ENCODE results near the gene POMGNT1.

The POMGNT1 gene

DNA sequence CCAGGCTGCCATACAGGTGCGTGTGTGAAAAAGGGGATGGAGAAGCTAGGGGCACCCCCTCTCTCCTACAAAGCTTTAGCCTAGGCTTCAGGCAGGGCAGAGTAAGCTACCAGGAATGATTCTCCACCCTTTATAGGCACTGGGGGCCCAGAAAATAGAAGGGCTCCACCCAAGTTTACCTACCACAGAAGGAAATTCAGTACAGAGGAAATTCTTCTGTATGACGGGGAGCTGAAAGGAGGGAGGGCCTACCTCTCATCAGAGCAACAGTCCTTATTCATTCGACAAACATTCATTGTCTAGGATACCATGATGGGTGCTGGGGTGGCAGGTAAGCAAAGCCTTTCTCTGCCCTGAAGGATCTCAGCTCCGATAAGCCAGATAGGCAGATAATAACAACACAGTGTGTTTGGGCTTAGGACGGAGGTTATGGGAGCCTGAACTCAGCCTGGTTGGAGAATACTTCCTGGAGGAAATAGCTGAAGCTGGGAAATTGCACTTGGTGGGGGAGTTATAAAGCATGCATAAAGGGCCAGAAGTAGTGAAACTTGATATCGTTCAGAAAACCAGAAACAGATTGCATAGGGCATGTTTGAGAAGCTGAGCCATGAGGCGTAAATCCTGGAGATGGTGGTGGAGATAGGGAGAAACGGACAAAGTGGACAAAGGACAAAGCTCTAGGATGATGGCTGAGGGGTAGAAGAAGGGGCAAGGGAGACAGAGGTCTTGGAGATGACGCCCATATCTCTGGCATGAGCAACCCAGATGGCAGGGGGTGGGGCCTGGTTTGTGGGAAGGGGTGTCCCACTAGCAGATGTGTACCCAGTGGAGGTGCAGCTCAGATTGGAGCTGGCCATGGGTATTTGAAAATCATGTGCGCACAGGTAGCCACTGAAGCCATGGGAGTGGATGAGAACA, 16.6 kb downstream of the POMGNT1 start:
- no peak for DNase-seq

DNA sequence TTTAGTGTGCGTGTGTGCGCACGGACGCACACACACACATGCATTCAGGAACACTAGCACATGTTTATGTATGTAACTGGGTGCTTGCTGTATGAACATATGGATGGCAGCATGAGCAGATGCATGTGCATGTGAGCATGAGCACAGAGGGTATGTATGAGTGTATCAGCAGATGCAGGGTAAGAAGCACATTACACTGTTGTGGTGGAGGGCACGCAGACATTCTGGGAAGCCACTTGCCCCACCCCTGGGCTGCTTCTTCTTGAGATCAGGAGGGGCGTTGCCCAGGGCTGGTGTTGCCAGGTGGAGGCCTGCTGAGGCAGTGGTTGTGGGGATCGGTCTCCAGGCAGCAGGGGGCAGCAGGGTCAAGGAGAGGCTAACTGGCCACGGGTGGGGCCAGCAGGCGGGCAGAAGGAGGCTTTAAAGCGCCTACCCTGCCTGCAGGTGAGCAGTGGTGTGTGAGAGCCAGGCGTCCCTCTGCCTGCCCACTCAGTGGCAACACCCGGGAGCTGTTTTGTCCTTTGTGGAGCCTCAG, 18.1 kb downstream of the POMGNT1 start:
- DNase-seq, result no peak

DNA sequence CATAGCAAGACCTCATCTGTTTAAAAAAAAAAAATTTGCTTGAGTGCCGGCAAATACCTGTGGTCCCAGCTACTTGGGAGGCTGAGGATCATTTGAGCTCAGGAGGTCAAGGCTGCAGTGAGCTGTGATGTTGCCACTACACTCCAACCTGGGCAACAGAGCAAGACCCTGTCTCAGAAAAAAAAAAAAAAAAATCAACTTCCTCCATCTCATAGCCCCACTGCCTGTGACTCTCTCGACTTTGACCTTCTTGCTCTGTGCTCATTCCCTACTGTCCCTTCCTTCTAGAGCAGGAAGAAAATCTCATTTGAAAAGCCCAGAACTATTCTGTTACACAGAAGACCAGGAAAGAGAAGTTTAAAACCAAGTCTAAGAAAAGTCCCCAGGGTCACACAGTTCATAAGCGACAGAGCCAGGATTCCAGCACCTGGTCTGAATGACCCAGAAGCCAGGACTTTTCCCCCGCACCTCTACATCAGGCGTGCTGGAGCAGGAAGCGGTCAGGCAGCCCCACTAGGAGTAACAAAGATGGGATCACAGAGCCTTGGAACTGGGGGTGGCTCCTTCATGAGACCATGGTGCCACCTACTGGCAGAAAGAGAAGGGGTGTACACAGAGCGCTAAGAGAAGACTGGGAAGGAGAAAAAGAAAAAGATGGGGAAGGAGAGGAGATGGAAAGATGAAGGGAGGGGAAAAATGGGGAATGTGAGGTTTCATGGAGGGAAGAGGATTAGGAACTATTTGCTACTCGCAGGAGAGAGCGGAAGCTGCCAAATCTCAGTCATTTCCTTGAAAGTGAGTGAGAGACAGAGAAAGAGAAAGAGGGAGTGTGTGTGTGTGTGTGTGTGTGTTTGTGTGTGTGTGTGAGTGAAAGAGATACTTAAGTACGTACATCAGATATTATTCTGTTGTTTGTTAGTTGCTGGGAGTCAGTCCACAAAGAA, 18.8 kb downstream of the POMGNT1 start:
- peak; percentile 40 for DNase-seq

- no peak for DNase-seq
Observed at GRCh38 chr1:46176211-46176865, 21.9 kb downstream of the POMGNT1 start, which contains the start of gene P3R3URF. Gene P3R3URF, minus strand, starts transcription at chr1:46176488. Its CDS starts 17 bp downstream, at chr1:46176471.

DNA sequence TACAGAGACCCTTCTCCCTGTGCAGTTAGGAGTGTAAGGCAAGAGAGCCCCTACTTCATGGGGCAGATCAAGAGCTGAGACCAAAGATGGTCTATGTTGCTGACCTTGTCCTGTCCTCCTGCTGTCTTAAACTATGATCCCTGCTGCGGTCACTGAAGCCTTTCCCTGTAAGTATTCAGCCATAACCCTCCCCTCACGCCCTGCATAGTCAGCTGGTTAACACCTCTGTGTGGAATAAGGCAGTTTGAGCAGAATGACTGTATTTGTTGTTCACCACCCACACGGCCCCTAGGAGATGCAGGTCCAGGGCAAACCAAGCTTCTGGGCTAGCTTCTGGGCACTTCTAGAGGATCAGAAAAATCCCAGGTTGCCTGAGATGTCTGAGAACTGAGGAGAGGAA, 23.0 kb downstream of the POMGNT1 start:
- no peak for DNase-seq

- no peak for DNase-seq
Observed at GRCh38 chr1:46174448-46175231, 23.6 kb downstream of the POMGNT1 start, which contains the start of gene TSPAN1. Gene TSPAN1, plus strand, starts transcription at chr1:46175087. Its CDS starts 6,021 bp downstream, at chr1:46181108.

GRCh38 chr1:46173361-46173856, 24.8 kb downstream of the POMGNT1 start:
- no peak for DNase-seq

DNA sequence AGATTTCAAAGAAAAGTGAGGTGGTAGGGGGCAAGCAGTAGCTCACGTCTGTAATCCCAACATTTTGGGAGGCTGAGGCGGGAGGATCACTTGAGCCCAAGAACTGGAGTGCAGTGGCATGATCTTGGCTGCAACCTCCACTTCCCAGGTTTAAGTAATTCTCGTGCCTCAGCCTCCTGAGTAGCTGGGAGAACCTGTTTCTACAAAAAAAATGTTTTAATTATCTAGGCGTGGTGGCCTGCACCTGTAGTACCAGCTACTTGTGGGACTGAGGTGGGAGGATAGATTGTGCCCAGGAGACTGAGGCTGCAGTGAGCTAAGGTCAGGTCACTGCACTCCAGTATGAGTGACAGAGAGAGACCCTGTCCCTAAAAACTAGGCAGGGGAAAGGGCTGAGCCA, 25.9 kb downstream of the POMGNT1 start:
- no peak for DNase-seq

DNA sequence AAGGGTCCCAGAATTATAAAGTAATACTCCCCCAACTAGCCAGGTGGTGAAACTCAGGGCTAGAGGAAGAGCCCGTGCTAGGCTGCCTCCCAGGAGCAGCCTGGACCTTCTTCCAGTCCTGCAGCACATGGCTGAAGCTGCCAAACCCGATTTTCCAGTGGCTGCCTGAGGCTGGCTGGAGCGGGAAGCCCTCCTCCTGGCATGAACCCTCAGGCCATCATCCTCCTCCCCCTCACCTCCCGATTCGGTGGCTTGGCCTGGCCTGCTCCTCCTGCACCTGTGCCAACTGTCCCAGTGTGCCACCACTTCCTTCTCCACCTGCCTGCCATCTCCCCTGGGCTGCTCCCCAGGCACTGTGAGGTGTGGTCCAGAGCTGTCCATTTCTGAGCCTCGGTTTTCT, 26.4 kb downstream of the POMGNT1 start:
- no peak for DNase-seq

GRCh38 chr1:46171351-46171750, 26.9 kb downstream of the POMGNT1 start:
- DNase-seq, result no peak

DNA sequence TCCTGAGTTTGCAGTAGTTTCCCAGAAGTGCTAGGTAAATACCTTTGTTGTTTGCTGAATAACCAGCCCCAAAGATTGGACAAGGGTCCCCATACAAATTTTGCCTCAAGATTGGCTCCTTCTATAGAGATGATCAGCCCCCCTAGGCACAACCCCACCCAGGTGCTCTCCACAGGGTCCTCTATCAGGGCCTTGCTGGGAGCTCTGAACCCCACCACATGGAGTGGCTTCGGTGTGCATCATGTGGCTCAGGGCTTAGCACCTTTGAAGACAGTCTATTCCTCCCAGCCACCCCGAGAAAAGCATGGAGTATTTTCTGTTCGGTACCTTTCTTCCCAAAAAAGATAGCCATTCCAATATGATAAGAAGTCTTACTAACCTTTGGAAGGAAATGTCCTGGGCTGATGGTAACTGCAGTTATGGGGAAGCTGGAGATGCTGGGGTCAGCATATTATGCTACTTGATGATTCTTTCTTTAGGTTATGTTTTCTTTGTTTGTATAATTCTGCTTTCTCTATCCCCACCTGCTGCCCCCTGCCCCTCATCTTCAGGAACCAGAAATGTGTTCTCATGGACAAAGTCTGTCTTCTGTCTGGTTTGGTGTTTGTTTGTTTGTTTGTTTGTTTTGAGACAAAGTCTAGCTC, 28.3 kb downstream of the POMGNT1 start:
- DNase-seq, result no peak

DNA sequence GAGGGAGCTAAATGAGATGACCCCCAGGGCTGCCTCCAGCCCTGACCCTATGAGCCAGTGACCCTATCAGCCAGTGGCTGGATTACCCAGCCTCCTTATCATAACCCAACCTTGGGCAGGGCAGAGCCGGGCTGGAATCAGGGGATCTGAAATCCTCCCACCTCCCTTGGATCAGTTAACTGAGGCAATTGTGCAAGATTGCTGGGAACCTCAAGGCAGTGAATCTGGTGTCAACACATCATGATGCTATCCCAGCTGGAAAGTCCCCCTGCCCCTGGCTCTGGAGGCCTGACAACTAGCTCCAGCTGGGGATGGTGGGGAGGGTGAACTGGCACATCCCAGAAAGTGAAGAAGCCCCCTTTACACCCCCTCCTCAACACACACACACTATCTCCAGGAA, 29.8 kb downstream of the POMGNT1 start:
- DNase-seq, result no peak

- DNase-seq, result peak; percentile 28
Observed at GRCh38 chr1:46166521-46167462, 31.4 kb downstream of the POMGNT1 start.

DNA sequence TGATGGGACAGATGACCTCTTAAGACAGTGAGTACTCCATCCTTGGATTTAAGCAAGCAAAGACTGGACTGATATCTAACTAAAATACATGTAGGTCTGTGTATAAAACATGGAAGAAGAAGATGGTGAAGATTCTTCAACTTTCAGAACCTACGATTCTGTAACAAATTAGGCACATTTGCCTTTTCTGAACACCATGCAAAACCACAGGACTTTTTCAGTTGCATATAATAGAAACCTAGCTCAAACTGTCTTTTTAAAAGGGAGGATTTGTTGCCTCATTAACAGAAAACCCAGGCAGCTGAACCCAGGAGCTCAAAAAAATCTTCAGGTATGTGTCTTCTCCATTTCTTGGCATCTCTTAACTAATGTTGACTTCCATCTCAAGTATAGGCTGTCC, 38.0 kb downstream of the POMGNT1 start:
- no peak for DNase-seq

GRCh38 chr1:46159516-46159915, 38.7 kb downstream of the POMGNT1 start:
- no peak for DNase-seq

DNA sequence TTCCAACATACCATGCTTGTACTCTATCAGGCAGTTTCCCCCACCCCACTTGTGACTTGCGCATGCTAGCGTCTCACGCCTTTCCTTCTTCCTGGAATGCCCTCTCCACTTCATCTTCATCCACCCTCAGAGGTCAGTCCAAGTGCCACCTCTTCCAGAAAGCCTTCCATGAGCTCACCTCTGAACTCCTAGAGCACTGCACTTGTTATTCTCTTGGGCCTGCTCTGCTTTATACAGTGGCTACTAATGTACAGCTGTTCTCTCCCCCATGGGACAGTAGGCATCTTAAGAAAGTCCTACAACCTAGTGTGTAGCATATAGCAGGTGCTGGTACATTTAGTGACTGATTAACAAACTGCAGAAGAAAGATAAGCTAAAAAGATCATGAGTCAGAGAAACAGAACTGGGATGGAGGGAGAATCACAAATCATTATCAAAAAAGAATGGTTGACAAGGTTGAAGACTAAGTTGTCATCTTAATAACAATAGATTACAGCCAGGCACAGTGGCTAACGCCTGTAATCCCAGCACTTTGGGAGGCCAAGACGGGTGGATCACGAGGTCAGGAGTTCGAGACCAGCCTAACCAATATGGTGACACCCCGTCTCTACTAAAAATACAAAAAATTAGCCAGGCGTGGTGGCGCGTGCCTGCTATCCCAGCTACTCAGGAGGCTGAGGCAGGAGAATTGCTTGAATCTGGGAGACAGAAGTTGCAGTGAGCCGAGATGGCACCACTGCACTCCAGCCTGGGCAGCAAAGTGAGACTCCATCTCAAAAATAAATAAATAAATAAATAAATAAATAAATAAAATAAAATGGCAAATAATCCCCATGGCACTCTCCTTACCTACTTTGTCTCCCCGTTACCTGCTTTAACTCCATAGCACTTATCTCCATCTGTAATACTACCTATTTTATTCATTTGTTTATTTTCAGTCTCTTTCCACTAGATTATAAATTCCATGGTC, 39.6 kb downstream of the POMGNT1 start:
- no peak for DNase-seq

- DNase-seq, result no peak
Observed at GRCh38 chr1:46157916-46158311, 40.3 kb downstream of the POMGNT1 start.

DNA sequence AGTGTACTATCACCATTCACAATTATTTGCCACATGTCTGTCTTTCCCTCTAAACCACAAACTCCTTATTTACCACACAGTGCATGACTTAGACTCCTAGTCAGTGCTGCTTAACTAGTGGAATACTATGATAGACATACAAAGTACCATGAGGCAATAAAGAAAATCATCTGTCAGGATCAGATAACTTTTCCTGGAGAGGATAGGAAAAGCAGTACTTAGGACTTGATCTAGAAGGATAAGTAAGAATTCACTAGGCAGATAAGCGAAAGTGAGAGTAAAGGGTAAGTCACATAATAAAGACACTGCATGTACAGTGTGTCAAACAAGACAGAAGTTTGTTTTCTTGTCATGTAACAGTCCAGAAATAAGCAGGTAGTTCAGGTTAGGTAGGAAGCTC, 44.5 kb downstream of the POMGNT1 start:
- DNase-seq, result no peak

GRCh38 chr1:46153228-46153627, 45.0 kb downstream of the POMGNT1 start:
- DNase-seq, result no peak

Measured in activated effector memory CD4-positive, alpha-beta T cell treated with Interleukin-2 at 50 U/mL for 16 hours (primary cell).